Myocyte (in vitro differentiated cells): ENCODE measurements around the gene SCGB1C1. TPM values are rescaled to one million over a fixed set of nuclear protein-coding genes. Genes with fewer than 3 reads are reported as not detected.

Experiments used
- DNase-seq: peaks from one replicate; pipeline ENCODE4 v3.0.0-alpha.2; 2012; ENCODE audit warnings: low read depth
- total RNA-seq: library from RNA; depleted of rRNA; stranded (reverse); fragments of >200 nt; gene quantifications from 2 replicates; pipeline ENCODE4 v1.2.3, GENCODE V29; 2014

The SCGB1C1 gene
- total RNA-seq, 1 donor from 2014 or later: 0.75 TPM

- DNase-seq: no peak
Observed at GRCh38 chr11:204587-205109, 11.8 kb downstream of the SCGB1C1 start.

DNA sequence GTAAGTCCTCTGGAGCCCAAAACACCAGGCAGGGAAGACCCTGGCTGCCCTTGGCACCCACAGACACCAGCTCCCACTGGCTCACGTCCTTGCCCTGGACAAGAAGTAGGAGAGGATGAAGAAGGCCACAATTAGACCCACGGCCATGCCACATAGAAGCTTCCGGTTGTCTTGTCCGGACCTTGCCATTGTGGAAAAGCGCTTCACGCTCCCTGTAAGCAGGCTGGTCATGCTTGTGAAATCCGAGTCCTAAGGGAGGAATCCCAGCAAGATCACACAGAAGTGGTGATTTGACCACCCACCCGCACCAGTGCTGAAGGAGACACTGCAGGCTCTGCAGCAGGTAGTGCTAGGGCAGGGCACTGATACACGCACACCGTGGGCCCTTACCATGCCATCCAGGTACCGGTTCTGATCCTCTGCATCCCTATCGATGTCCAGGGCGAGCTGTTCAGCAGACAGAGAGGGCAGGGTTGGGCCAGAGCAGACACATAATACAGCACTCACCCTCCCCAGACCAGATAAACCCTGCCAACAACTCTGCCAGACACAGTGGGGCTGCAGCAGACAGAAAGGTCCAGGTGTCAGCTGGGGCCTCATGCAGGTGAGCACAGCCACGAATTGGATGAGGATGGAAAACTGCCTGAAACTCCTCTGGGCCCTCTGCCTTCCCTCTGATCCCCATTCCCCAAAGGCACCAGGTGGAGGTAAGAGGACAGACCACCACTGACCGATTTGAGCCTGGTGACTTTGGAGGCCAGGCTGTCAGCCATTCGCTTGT, 12.5 kb downstream of the SCGB1C1 start:
- DNase-seq: no peak

DNA sequence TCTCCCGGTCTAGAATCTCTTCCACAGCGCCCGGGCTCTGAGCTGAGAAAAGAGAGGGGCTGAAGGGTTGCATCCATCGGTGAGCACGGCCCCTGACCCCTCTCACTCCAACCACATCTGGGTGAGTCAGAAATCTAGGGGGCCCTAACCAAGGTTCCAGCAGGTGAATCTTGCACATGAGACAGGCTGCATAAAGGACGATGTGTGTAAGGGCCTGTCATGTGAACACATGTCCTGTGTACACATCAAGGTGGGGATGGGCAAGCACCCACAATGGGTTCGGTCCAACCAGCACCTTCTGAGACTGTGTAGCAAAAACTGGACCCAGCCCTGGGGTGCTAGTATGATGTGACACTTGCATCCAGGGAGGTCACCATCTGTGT, 13.1 kb downstream of the SCGB1C1 start:
- no peak for DNase-seq

- no peak for DNase-seq
Observed at GRCh38 chr11:206526-207207, 13.8 kb downstream of the SCGB1C1 start.

- DNase-seq: peak; percentile 98
Observed at GRCh38 chr11:207208-207862, 14.5 kb downstream of the SCGB1C1 start, which contains the start of the genes BET1L and RIC8A. BET1L (minus strand) TSS chr11:207399; CDS start chr11:207321, 78 bp downstream. RIC8A (plus strand) TSS chr11:207708; CDS start chr11:208855, 1,147 bp downstream.

DNA sequence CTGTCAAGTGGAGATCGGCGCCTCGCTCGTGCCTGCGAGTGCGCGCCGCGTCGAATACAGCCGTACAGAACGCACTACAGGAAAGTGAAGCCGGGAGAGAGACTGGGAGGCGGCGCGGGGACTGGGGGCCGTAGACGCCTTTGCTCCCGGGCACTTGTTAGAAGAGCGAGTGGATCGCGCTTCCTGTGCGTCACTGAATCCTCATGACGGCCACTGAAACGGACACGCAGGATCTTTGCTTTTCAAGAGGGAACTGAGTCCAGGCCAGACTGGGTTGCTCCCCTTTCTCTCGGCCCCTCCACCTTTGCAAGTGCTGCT, 14.9 kb downstream of the SCGB1C1 start:
- DNase-seq: no peak

DNA sequence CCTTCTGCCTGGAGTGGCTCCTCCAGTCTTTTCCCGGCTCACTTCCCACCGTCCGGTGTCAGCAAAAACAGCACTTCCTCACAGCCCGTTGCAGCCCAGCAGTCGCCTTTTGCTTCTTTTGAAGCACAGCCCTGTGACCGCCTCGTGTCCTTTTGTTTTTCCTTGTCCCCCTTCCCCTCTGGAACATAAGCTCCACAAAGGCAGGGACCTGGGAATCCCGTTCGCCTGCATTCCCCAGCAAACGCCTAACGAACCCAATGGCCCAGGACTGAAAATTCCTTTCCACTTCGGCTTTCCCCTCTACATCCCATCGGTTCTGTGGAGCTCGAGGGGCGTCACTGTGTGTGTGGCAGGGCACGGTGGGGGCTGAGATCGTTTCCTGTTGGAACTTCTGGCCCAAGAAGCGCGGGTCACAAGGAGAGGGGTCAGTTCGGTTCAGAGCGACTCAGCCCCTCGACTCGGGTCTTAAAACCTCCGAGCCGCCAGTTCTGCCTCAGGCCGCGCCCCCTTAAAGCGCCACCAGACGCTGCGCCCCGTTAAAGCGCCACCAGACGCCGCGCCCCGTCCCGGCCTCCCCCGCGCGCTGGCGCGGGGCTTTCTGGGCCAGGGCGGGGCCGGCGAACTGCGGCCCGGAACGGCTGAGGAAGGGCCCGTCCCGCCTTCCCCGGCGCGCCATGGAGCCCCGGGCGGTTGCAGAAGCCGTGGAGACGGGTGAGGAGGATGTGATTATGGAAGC, 15.5 kb downstream of the SCGB1C1 start:
- peak; percentile 84 for DNase-seq

- DNase-seq: no peak
Observed at GRCh38 chr11:208917-209260, 16.0 kb downstream of the SCGB1C1 start.

DNA sequence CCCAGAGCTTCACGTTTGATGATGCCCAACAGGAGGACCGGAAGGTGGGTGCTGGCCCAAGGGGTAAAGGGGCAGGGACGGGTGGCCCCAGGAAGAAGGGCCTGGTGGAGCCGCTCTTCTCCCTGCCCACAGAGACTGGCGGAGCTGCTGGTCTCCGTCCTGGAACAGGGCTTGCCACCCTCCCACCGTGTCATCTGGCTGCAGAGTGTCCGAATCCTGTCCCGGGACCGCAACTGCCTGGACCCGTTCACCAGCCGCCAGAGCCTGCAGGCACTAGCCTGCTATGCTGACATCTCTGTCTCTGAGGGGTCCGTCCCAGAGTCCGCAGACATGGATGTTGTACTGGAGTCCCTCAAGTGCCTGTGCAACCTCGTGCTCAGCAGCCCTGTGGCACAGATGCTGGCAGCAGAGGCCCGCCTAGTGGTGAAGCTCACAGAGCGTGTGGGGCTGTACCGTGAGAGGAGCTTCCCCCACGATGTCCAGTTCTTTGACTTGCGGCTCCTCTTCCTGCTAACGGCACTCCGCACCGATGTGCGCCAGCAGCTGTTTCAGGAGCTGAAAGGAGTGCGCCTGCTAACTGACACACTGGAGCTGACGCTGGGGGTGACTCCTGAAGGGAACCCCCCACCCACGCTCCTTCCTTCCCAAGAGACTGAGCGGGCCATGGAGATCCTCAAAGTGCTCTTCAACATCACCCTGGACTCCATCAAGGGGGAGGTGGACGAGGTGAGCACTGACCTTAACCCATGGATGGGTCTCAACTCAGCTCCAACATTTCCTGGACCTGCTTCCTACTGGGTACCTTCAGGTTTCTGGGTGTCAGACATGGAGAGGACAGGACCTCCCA, 16.6 kb downstream of the SCGB1C1 start:
- no peak for DNase-seq

DNA sequence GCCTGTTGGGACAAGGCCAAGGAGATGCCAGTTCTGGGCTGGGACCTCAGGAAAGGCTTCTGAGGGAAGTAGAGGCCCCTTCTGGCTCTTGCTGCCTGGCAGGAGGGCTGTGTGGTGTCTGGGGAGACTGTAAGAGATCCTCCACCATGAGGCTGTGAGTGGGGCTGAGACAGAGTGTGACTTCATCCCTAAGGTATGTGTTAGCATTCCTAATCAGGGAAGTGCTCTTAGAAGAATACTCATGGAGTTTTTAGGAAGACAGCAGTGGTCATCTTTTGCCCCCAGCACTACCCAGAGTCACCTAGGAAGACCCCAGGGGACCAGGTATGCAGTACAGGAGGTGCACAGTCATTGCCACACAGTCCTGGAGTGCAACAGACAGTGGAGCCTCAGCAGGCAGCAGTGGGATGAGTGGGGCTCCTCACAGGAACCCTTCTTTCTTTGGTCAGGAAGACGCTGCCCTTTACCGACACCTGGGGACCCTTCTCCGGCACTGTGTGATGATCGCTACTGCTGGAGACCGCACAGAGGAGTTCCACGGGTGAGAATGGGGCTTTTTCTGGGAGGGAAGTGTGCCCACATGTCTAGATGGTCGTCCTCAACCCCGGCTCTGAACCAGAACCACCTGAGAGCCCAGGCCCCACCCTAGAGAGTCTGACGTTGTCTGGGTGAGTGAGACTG, 17.4 kb downstream of the SCGB1C1 start:
- peak; percentile 71 for DNase-seq

- DNase-seq: no peak
Observed at GRCh38 chr11:210803-211180, 17.9 kb downstream of the SCGB1C1 start.

DNA sequence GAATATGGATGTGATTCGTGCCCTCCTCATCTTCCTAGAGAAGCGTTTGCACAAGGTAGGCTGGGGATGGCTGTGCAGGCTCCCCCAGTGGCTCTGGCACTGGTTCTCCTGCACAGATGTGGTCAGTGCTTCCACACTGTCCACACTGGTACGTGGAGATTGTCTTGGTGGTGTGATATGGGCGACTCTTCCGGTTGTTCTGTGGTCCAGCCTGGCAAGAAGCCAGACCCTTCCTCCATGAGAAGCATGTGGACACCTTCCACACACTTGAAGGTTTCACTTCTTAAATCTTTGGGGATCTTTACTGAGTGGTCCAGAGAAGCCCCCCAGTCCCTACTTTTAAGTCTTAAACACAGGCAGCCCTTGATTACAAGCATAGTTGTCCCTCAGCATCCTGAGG, 18.4 kb downstream of the SCGB1C1 start:
- DNase-seq: no peak

DNA sequence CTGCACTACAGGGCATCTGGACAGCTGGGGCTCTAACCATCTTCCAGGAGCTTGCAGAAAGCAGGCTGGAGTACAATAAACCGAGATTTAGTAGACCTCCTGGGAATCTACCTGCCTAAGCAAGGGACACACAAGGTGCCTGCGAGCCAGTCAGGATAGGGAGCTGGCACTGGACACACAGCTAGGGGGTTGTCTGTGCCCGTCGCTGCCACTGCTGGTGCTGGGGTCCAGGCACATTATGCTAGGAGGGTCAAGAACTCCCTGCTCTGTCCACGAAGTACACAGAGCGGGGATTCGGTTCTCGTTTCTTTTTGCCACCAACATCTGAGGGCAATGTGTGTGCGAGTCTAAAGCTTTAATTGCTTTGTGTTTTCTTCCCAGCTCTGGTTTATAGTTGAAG, 18.9 kb downstream of the SCGB1C1 start:
- no peak for DNase-seq

DNA sequence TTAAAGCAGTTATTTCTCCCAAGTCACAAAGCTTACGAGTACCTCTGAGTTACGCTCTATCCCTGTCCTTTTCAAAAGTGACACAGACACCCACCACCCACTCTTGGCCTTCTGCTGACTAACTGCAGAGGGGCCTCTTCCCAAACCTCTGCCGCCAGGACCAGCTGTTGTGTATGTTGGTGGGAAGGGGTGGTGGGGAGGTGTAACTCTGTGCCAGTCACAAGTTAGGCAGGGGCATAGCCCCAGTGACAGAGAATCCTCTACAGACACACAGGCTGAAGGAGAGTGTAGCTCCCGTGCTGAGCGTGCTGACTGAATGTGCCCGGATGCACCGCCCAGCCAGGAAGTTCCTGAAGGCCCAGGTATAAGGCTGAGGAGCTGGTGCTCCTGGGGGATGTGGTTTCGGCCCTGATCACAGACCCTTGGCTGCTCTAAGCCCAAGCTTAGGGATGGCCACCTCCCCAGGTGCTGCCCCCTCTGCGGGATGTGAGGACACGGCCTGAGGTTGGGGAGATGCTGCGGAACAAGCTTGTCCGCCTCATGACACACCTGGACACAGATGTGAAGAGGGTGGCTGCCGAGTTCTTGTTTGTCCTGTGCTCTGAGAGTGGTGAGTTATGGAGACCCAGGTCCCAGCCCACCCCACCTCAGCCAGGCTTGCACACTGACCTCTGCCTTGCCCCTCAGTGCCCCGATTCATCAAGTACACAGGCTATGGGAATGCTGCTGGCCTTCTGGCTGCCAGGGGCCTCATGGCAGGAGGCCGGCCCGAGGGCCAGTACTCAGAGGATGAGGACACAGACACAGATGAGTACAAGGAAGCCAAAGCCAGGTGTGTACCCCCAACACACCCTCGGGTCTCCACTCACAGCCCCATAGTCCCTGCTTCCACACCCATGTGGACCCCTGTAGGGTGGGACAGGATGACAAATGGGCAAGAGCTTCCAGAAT, 19.5 kb downstream of the SCGB1C1 start:
- no peak for DNase-seq

DNA sequence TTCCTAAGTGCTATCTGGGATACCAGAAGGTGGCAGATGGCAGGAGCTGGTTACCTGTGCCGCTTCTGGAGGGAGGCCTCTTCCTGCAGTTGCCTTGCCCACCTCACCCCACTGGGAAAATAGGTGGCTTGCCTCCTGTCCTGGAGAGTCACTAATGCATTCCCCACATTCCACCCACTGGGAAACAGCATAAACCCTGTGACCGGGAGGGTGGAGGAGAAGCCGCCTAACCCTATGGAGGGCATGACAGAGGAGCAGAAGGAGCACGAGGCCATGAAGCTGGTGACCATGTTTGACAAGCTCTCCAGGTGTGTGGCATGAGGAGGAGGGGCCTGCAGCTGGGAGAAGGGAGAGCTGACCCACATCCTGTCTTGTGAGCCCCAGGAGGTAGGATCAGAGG, 20.2 kb downstream of the SCGB1C1 start:
- DNase-seq: no peak

DNA sequence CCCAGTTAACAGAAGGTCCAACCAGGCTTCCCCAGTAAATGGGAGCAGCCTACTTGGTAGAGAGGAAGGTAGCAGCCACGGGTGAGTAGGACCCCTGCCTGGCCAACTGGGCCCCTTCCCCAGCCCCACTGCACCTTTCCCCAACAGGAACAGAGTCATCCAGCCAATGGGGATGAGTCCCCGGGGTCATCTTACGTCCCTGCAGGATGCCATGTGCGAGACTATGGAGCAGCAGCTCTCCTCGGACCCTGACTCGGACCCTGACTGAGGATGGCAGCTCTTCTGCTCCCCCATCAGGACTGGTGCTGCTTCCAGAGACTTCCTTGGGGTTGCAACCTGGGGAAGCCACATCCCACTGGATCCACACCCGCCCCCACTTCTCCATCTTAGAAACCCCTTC, 21.2 kb downstream of the SCGB1C1 start:
- no peak for DNase-seq

- no peak for DNase-seq
Observed at GRCh38 chr11:215581-216037, 22.7 kb downstream of the SCGB1C1 start.

DNA sequence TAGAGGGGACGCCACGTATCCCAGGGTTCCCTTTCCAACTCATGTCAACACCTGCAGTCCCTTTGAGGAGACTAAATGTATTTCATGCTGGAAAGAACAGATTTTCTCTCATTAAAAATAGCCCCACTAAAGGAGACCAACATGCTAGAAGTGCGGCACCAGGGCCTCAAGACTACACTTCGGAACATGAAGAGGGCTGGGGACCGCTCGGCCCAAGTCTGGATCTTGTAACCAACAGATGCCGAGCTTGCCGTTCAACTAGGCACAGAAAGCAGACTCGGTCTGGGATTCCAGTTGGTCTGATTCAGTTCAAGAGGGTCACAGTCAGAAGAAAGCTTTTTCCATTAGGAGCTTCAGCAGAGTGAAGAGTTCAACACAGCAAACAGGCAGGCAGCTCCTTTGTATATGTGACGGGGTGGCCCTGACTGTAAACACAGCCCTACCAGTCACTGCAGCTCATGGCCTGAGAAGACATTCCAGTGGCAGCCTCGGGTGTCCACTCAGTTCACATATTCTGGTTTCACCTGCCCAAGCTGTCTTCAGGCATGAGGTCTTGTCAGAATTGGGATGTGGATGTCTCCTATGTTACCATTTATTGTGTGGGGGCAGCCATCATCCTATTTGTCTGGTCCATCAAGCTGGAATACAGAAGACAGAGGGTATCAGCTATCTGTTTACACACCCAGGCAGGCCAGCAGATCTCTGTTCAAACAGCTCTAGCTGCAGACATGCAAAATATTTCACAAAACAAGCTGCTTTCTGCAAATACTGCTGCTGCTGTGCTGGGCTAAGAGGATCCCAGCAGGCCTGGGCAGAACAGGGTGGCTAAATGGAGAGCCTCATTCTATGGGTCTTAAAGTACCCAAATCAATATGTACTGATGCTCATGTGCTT, 23.4 kb downstream of the SCGB1C1 start:
- DNase-seq: no peak
